ENCODE data around the gene SERPINC1. TPM values are rescaled to one million over a fixed set of nuclear protein-coding genes. Genes with fewer than 3 reads are reported as not detected.

SERPINC1 gene
- total RNA-seq (2022; extraction: Qiagen RNA extraction) = 0.07 to 0.14 TPM (median 0.07 TPM) in 3 of 5 replicates, not detected in the others

DNA sequence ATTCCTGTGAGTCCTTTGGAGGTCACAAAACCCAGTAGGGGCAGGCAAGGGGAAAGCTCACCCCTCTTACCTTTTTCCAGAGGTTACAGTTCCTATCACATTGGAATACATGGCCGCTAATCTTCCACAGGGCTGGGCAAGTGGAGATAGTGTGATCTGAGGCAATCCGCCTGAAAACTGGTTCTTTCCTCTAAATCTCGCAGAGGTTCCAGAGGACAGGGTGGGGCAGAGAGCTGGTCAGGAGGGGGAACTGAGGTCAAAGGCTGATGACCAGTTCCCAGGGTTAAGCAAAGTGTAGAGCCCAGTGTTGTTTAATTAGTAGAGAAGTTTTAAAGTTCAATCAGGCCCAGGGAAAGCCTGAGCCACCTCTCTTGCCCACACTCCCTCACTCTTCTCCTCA, at the start of gene SERPINC1:
TSS of gene SERPINC1 (minus strand) at position 179 of the 400 bp plus-strand sequence. CDS start at position 111, 68 bp downstream.

GRCh38 chr1:173868266-173869020, 48.7 kb downstream of the SERPINC1 start, which contains the start of gene ZBTB37:
Gene ZBTB37 (plus strand): TSS chr1:173868380. CDS start chr1:173870226, 1,846 bp downstream.

DNA sequence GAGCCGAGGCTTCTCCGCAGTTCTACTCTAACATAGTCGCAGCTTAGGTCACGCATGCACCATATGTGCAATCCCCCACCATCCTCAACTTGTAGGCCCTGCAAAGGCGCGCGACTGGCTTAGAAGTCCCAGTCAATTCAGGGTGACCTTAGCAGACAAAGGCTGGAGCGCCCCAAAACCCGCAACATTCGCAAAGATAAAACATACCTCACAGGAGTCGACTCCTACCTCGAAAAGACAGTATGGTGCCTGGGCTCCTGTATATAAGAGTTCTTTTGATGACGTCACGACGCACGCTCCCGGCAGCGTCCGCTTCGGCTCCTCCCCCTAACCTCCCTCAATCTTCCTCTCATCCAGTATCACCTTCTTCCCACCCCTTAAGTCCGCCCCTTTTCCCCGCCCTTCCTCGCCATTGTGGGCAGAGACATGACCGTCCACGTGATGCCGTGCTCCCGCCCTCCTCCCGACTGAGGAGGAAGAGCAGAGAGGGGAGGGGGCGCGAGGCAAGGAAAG, 49.3 kb downstream of the SERPINC1 start, which contains the start of gene GAS5:
TSS of gene GAS5 (minus strand) at position 237 of the 513 bp plus-strand sequence.

Other genes with a start within 250 kb of the SERPINC1 start
- gene ANKRD45, start 247.5 kb downstream of the SERPINC1 start, total RNA-seq (2022; extraction: Qiagen RNA extraction) = 0.08 to 0.24 TPM (median 0.15 TPM) in 5 replicates
- gene KLHL20, start 202.3 kb downstream of the SERPINC1 start, total RNA-seq (2022; extraction: Qiagen RNA extraction) = 11.7 to 14.7 TPM (median 13.0 TPM) in 5 replicates
- gene DARS2, start 92.7 kb downstream of the SERPINC1 start, total RNA-seq (2022; extraction: Qiagen RNA extraction) = 38.9 to 49.1 TPM (median 40.0 TPM) in 5 replicates
- 11.4 to 14.7 TPM (median 12.6 TPM) in 5 replicates for gene CENPL, start 92.4 kb downstream of the SERPINC1 start, total RNA-seq (2022; extraction: Qiagen RNA extraction)
- 277 to 325 TPM (median 293 TPM) in 5 replicates for gene GAS5, start 49.3 kb downstream of the SERPINC1 start, total RNA-seq (2022; extraction: Qiagen RNA extraction)
- gene ZBTB37, start 48.9 kb downstream of the SERPINC1 start, total RNA-seq (2022; extraction: Qiagen RNA extraction) = 0.95 to 1.5 TPM (median 1.4 TPM) in 5 replicates
- gene RC3H1, start 105.0 kb upstream of the SERPINC1 start, total RNA-seq (2022; extraction: Qiagen RNA extraction) = 4.5 to 5.7 TPM (median 5.4 TPM) in 5 replicates
- 4.3 to 6.4 TPM (median 5.4 TPM) in 5 replicates for gene RABGAP1L, start 242.2 kb upstream of the SERPINC1 start, total RNA-seq (2022; extraction: Qiagen RNA extraction)

All from A549 treated with AZD2906 at 1 μM for 4 hours (cell line).